ENCODE data around the gene LTK. TPM values are rescaled to one million over a fixed set of nuclear protein-coding genes. Genes with fewer than 3 reads are reported as not detected.
A peak's percentile ranks its signal among the peaks of the same experiment; 100 is the strongest.

Gene LTK
- total RNA-seq, 1 donor from 2014 or later = 15.1 TPM

GRCh38 chr15:41512512-41512939 lies 1.1 kb downstream of the LTK start:
- ATAC-seq (peak; percentile 30), DNase-seq (no peak)
- peak overlapping the region; percentile 43 for H3K4me3 ChIP-seq
- no peak overlapping the region for H3K27ac ChIP-seq
- TF ChIP-seq CTCF (IDR thresholded peaks at IDR 0.05) = no peak
- peaks cover 5% of the 10 kb centered on the region for H3K36me3 ChIP-seq
- intact Hi-C loops (cut with DNase I) = no loop called here
- peaks cover 25% of the 10 kb centered on the region for H3K4me1 ChIP-seq
- H3K27me3 ChIP-seq = peaks cover 40% of the 10 kb centered on the region
- no peaks in the 10 kb centered on the region for H3K9me3 ChIP-seq

GRCh38 chr15:41511899-41512369 lies 1.7 kb downstream of the LTK start:
- Histone ChIP-seq H3K4me3 (peak overlapping the region; percentile 43), H3K36me3 (no peaks in the 10 kb centered on the region), H3K27ac (no peak overlapping the region), H3K9me3 (no peaks in the 10 kb centered on the region), H3K27me3 (peaks cover 40% of the 10 kb centered on the region), H3K4me1 (peaks cover 25% of the 10 kb centered on the region)
- intact Hi-C loops (cut with DNase I) = no loop called here
- TF ChIP-seq CTCF (IDR thresholded peaks at IDR 0.05) = no peak
- DNase-seq (no peak), ATAC-seq (no peak)

GRCh38 chr15:41511331-41511898 lies 2.2 kb downstream of the LTK start:
- peaks cover 25% of the 10 kb centered on the region for H3K4me1 ChIP-seq
- H3K27me3 ChIP-seq = peaks cover 40% of the 10 kb centered on the region
- H3K27ac ChIP-seq = no peak overlapping the region
- intact Hi-C loops (cut with DNase I) = no loop called here
- DNase-seq (no peak), ATAC-seq (peak; percentile 3)
- no peak for TF ChIP-seq CTCF (IDR thresholded peaks at IDR 0.05)
- no peaks in the 10 kb centered on the region for H3K9me3 ChIP-seq
- peak overlapping the region; percentile 43 for H3K4me3 ChIP-seq
- H3K36me3 ChIP-seq = no peaks in the 10 kb centered on the region

DNA sequence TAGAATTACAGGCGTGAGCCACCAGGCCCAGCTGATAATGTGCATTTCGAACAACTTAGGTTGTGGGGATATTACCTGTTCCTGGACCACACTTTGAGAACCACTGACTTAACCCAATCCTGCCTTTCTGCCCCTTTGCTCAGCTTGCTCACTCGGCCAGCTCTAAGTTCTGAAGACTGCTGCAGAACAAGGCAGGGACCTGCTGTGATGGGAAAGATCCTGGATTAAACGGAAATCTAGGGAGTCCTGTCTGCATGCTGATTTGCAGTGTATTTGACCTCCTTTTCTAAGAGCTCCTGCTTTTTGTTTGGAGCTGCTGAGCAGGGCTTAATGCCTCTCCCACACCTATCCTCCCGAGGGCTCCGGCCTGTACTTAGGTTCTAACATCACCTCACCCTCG lies 2.9 kb downstream of the LTK start:
- no peak overlapping the region for H3K4me3 ChIP-seq
- intact Hi-C loops (cut with DNase I) = no loop called here

GRCh38 chr15:41507820-41508290 lies 5.8 kb downstream of the LTK start:
- Histone ChIP-seq H3K4me1 (peaks cover 20% of the 10 kb centered on the region), H3K9me3 (no peaks in the 10 kb centered on the region), H3K27me3 (peaks cover 42% of the 10 kb centered on the region), H3K36me3 (no peaks in the 10 kb centered on the region), H3K27ac (no peak overlapping the region), H3K4me3 (no peak overlapping the region)
- DNase-seq (no peak), ATAC-seq (peak; percentile 25)
- intact Hi-C loops (cut with DNase I) = no loop called here
- no peak for TF ChIP-seq CTCF (IDR thresholded peaks at IDR 0.05)

More for the DNA sequence above, 2.9 kb downstream of the LTK start:
- DNase-seq = no peak
- no peaks in the 10 kb centered on the region for H3K36me3 ChIP-seq
- no peaks in the 10 kb centered on the region for H3K9me3 ChIP-seq
- TF ChIP-seq CTCF (IDR thresholded peaks at IDR 0.05) = no peak
- H3K27ac ChIP-seq = no peak overlapping the region
- H3K27me3 ChIP-seq = peaks cover 40% of the 10 kb centered on the region
- peaks cover 25% of the 10 kb centered on the region for H3K4me1 ChIP-seq
- no peak for ATAC-seq
